ENCODE results near the gene MS4A3.

- no peak for TF ChIP-seq POLR2AphosphoS5 (IDR thresholded peaks at IDR 0.05; ENCODE audit: insufficient read depth in 1 of 2, low read depth in 1 of 2)
- no peak for TF ChIP-seq CTCF (IDR thresholded peaks at IDR 0.05)
- no peak for TF ChIP-seq POLR2A (IDR thresholded peaks at IDR 0.05)
These were observed 39.6 kb upstream of the MS4A3 start, which contains the start of gene OOSP4B for GRCh38 chr11:60016881-60017280.

All from vagina (tissue), 2 donors.